NCI-H146 treated with DMSO at 0.1 percent for 48 hours (cell line): ENCODE measurements around the gene KLHDC4.
A peak's percentile ranks its signal among the peaks of the same experiment; 100 is the strongest.
"Not testable (repeated sequence)": the region's sequence is repeated elsewhere in the genome, so short reads cannot be mapped to it uniquely, and the experiment has no call there.

Experiments used
- DNase-seq: peaks from one replicate; lab custom pipeline; 2025; ENCODE audit not compliant: unreplicated experiment; lab: John Stamatoyannopoulos, UW

Gene KLHDC4

GRCh38 chr16:87721622-87722585 is 43.9 kb downstream of the KLHDC4 start:
- no peak for DNase-seq

- no peak for DNase-seq
These were observed 45.3 kb downstream of the KLHDC4 start for GRCh38 chr16:87720446-87720845.

DNA sequence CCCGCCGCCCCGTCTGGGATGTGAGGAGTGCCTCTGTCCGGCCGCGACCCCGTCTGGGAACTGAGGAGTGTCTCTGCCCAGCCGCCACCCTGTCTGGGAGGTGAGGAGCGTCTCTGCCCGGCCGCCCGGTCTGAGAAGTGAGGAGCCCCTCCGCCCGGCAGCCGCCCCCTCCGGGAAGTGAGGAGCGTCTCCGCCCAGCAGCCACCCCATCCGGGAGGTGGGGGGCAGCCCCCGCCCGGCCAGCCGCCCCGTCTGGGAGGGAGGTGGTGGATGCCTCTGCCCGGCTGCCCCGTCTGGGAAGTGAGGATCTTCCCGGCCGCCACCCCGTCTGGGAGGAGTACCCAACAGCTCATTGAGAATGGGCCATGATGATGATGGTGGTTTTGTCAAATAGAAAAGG is 47.0 kb downstream of the KLHDC4 start:
- not testable (repeated sequence) for DNase-seq

- DNase-seq: no peak
These were observed 50.1 kb downstream of the KLHDC4 start for GRCh38 chr16:87715658-87716057.

DNA sequence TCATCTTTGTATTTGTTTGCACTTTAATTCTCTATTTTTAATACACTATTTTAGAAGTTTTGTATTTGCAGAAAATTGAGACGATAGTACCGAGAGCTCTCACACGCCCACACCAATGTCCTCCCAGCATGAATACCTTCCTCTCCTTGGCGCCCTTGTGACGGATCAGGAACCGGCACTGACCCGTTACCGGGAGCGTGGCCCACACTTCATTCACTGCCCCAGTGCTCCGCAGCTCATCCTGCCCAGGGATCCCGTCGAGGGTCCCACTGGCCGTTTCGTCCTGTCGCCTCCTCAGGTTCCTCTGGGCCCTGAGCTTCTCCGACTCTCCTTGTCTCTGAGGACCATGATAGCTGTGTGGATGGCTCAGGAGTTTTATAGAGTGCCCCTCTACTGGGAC is 50.6 kb downstream of the KLHDC4 start:
- no peak for DNase-seq

GRCh38 chr16:87713451-87714229 is 52.1 kb downstream of the KLHDC4 start:
- no peak for DNase-seq

- no peak for DNase-seq
These were observed 53.5 kb downstream of the KLHDC4 start for GRCh38 chr16:87712184-87712762.

- DNase-seq: no peak
These were observed 54.9 kb downstream of the KLHDC4 start for GRCh38 chr16:87710887-87711286.

GRCh38 chr16:87709677-87710076 is 56.1 kb downstream of the KLHDC4 start:
- no peak for DNase-seq

- no peak for DNase-seq
These were observed 56.7 kb downstream of the KLHDC4 start for GRCh38 chr16:87708881-87709638.

- no peak for DNase-seq
These were observed 57.8 kb downstream of the KLHDC4 start for GRCh38 chr16:87707714-87708580.

GRCh38 chr16:87707097-87707496 is 58.7 kb downstream of the KLHDC4 start:
- DNase-seq: no peak

- DNase-seq: peak; percentile 79
These were observed 59.3 kb downstream of the KLHDC4 start for GRCh38 chr16:87706278-87707000.

DNA sequence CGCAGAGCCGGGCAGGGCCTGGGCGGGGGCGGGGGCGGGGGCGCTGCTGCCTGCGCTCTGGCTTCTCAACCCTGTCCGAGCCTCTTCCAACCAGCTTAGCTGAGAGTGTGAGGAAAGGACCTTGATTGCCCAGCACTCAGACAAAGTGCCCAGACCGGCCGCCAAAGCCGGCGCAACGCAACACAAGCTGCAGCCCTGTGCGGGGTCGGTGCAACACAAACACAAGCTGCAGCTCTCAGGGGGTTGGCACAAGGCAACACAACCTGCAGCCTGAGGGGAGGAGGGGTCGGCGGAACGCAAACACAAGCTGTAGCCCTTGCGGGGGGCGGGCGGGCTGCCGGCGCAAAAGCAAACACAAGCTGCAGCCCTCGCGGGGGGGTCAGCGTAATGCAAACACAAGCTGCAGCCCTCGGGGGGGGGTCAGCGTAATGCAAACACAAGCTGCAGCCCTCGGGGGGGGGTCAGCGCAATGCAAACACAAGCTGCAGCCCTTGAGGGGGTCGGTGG is 60.0 kb downstream of the KLHDC4 start:
- DNase-seq: peak; percentile 51

DNA sequence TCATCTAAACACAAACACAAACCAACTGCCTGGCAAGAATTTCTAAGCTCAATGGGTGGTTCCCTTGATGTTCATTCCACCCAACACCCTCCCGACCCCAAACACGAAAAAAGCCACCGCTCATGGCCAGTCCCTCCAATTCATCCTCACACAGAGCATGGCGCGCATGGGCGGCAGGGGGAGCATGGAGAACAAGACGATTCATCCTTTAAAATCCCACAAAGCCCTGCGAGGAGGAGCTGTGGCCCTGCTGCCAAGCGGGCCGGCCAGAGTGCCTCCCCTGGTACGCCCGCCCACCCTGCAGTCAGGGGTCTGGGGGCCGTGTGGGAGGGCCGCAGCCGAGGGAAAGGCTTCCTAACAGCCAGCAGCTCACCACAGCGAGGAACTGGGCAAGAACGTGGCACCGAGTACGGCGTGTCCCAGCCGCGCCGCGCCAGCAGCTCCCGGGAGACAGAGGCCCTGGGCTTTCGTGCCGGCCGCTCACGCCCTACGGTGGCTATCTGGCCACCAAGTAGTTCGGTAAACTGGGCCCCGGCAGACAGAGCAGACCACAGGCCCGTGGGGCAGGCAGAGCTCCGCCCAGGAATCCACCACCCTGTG is 60.9 kb downstream of the KLHDC4 start:
- no peak for DNase-seq

DNA sequence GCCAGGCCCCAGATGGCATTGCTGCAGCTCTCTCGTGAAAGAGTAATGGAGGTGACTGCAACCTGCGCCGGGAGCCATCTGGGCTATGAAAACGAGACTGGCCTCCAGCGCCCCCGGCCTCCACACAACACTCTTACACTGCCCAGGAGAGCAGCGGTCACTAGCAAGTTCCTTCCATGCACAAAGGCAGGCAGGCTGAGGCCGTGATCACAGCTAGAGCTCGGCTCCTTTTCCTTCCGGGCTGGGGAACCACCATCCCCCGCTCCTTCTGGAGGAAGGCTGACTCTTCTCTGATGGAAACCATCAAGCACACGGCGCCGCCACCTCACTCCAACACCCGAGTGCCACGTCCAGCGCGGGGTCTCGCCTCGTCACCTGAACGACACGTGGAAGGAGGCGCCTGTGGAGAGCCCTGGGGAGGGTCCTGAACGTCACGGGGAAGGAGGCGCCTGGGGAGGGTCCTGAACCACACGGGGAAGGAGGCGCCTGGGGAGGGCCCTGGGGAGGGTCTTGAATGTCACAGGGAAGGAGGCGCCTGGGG is 61.9 kb downstream of the KLHDC4 start:
- DNase-seq: no peak

DNA sequence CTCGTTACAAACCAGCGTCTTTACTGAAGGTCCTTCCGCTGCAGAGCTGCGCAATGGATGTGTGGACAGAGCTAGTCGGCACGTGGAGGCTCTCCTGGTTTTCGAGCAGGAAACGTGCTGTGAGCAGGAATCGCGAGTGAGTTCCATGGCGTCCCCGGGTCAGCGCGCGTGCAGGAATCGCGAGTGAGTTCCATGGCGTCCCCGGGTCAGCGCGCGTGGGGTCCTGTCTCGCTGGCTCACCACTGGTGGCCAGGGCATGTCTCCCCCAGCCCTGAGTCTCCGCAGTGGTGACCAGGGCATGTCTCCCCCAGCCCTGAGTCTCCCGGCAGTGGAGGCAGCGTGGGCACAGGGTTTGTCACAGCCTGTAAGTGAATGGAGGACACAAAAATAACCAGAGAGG is 62.7 kb downstream of the KLHDC4 start:
- no peak for DNase-seq

DNA sequence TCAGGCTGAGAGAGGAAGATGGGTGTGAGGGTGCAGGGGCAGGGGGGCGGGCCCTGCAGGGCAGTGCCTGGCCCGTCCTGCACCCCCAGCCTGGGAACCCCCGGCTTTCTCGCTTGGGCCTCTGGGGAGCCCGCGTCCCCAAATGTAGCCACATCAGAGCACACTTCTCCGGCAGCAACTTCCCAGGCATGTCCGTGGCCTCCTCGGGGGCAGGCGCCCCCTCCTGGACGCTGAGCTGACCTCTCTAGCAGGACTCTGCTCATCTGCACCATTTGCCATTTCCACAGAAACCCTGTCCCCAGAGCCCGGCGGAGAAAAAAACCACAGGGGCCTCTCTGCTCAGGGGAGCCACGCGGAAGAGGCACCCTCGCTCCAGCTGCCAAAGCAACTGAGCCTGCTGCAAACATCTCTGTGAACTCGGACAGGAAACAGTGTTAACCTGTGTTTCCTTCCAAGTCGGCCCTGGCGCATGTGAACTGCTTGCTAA is 63.4 kb downstream of the KLHDC4 start:
- DNase-seq: no peak
